HCT116 (cell line): ENCODE results near the gene CSTA.

Experiments used
- ATF3 ChIP-seq: IDR thresholded peaks from 2 replicates; pipeline ENCODE4 v1.6.1; 2012
- CTCF ChIP-seq, 3 experiments: fragments of 200-600 bp in 1 of 3; sonication (generic) in 1 of 3; IDR thresholded peaks in 2 of 3; conservative IDR thresholded peaks in 1 of 3; 2 replicates each; pipeline ENCODE4 v1.5.1; 2012 to 2017; ENCODE audit warnings: low read depth in 2 of 3, low read length in 2 of 3, antibody characterized with exemption in 1 of 3, borderline replicate concordance in 1 of 3, control low read depth in 1 of 3, mild to moderate bottlenecking in 1 of 3, mixed read lengths in 1 of 3, mixed run types in 1 of 3, moderate library complexity in 1 of 3; ENCODE audit not compliant: insufficient read depth in 1 of 3
- EZH2 ChIP-seq: fragments of 200-600 bp; sonication (generic); IDR thresholded peaks from 2 replicates; pipeline ENCODE4 v1.6.1; 2017; ENCODE audit warnings: antibody characterized with exemption, mixed run types
- JUND ChIP-seq: IDR thresholded peaks from 2 replicates; pipeline ENCODE4 v1.6.1; 2012
- POLR2A ChIP-seq: IDR thresholded peaks from 2 replicates; pipeline ENCODE4 v1.7.0; 2011; ENCODE audit warnings: borderline replicate concordance; ENCODE audit not compliant: insufficient read depth, insufficient read length; ENCODE audit errors: extremely low read depth
- POLR2AphosphoS5 ChIP-seq: IDR thresholded peaks from 2 replicates; pipeline ENCODE4 v1.6.1; 2011; ENCODE audit warnings: mild to moderate bottlenecking, low read depth, low read length, moderate library complexity
- RAD21 ChIP-seq: IDR thresholded peaks from 2 replicates; pipeline ENCODE4 v1.6.1; 2012; ENCODE audit warnings: low read depth, mild to moderate bottlenecking
- REST ChIP-seq: IDR thresholded peaks from 2 replicates; pipeline ENCODE4 v1.6.1; 2012; ENCODE audit warnings: low read depth
- YY1 ChIP-seq: IDR thresholded peaks from 2 replicates; pipeline ENCODE4 v1.6.1; 2011; ENCODE audit warnings: low read length, low read depth, moderate library complexity, mild to moderate bottlenecking; ENCODE audit not compliant: insufficient replicate concordance; ENCODE audit errors: extremely low read depth
- ZBTB33 ChIP-seq: IDR thresholded peaks from 2 replicates; pipeline ENCODE4 v1.6.1; 2011; ENCODE audit warnings: mild to moderate bottlenecking, low read length, moderate library complexity; ENCODE audit not compliant: insufficient replicate concordance; ENCODE audit errors: extremely low read depth
- ZFX ChIP-seq: fragments of 450-650 bp; IDR thresholded peaks from 2 replicates; pipeline ENCODE4 v1.6.1; 2017

DNA sequence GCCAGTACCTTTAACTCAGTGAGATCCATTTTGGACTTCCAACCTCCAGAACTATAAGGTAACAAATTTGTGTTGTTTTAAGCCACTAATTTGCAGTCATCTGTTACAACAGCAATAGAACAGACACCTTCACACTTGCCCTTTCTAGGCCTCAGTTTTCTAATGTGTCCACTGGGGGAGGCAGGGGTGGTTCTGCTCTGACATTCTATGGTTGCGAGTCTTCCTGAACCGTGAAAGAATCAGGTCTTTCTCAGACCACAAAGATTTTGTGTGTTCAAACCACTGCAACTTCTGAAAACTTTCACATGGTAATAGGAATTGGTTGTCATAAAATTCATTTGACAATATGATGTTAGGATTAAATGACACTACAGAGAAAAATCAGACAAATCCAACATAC is 26.8 kb upstream of the CSTA start:
- TF ChIP-seq EZH2 (no peak), REST (no peak), CTCF (IDR thresholded peaks at IDR 0.05 in 2 of 3, conservative IDR thresholded peaks at IDR 0.05 in 1 of 3; ENCODE audit: borderline replicate concordance in 1 of 3, insufficient read depth in 1 of 3, low read depth in 2 of 3, low read length in 2 of 3) (no peak), POLR2A (no peak), ZFX (no peak), RAD21 (no peak), POLR2AphosphoS5 (no peak), ZBTB33 (no peak), YY1 (no peak), ATF3 (no peak), JUND (no peak)
